Lower leg skin (tissue), 3 donors: ENCODE measurements around the gene LHFPL2.

Experiments used
- CTCF ChIP-seq, 3 donors: fragments of 450-650 bp; IDR thresholded peaks; one replicate each; pipeline ENCODE4 v1.5.1; 2016; ENCODE audit warnings: antibody characterized with exemption in 3 of 3, mild to moderate bottlenecking in 3 of 3, moderate library complexity in 2 of 3
- POLR2A ChIP-seq, 2 donors: fragments of 450-650 bp; IDR thresholded peaks; one replicate each; pipeline ENCODE4 v1.6.1; 2016 to 2017; ENCODE audit warnings: antibody characterized with exemption in 2 of 2, mild to moderate bottlenecking in 1 of 2, moderate library complexity in 1 of 2

DNA sequence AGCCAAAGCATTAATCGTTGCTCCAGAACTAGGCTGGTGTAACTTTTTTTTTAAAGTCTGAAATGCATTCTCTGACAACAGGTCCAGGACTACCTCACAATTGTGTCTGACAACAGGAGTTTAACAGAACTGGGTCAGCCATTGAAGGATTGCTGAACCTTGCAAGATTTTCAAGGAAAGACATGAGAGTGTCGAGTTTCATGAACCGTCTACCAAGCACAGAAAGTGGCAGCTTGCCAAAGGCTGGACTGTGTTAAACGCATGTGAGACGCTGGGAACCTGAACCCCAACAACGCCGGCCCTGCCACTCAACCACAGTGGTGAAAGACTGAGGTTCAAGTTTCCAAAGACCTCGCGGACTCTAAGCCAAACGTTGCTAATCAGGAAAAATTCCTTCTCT lies 79.1 kb downstream of the LHFPL2 start:
- TF ChIP-seq CTCF (IDR thresholded peaks at IDR 0.05) (no peak), POLR2A (IDR thresholded peaks at IDR 0.05) (no peak)
